DMS153 treated with DMSO at 0.1 percent for 48 hours (cell line): Measurements from ENCODE around the gene SHH.
"Not testable (repeated sequence)": the region's sequence is repeated elsewhere in the genome, so short reads cannot be mapped to it uniquely, and the experiment has no call there.

Experiments used
- DNase-seq: peaks from one replicate; lab custom pipeline; 2025; ENCODE audit not compliant: unreplicated experiment; lab: John Stamatoyannopoulos, UW

Gene SHH

DNA sequence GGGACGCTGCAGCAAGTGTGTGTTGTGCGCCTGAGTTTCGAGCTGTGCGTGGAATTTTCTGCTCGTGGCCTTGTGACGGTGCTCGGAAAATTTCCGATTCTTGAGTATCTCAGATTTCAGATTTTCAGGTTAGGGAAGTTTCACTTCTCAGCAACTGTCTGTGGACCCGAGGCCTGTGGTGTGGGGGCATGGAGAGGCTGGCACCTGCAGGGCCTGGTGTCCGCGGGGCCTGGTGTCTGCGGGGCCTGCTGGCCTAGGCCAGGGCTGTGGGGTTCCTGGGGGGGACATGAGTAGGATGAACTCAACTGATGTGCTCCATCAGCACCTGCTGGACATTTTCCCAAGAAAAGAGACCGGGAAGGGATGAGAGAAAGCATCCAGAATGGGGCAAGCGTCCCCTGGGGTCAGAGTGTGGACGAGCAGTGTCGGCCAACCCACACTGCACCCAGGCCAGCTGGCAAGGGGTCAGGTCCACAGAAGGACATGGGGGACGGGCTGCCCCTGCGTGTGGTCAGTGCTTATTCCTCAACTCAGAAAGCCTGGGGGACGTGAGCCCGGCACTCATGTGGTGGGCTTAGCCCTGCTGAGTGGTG, 31.3 kb upstream of the SHH start:
- no peak for DNase-seq

DNA sequence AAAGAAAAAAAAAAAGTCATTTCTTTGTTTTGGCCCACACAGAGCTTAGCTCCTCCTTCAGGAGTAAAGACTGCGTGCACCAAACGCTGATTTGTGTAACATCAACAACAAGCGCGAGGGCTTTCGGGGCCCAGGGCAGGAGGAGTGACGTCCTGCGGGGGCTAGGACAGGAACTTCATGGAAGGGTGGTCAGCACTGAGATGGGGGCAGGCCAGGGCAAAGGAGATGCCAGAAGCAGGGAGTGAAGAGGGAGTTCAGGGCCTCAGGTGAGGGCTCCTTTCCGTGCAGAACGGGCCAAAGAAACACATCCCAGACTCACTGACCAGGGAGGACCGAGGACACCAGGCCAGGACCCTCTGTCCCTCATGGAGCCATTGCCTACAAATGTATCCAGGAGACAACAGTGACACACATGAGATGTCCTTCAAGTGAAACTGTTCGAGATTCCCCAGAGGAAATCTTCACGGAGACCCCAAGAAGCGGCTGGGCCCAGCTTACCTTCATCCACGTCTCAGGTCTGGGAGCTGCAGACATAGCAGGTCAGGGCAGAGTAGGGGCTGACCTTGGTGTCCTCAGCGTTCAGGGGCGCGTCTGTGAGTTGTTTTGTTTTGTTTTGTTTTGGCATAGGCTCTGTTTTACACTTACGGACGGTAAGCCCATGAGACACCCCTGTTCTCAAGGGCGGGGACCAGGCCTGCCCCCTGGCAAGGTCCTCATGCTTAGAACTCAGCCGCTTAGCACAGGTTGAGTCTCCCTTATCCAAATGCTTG, 30.4 kb upstream of the SHH start:
- no peak for DNase-seq

DNA sequence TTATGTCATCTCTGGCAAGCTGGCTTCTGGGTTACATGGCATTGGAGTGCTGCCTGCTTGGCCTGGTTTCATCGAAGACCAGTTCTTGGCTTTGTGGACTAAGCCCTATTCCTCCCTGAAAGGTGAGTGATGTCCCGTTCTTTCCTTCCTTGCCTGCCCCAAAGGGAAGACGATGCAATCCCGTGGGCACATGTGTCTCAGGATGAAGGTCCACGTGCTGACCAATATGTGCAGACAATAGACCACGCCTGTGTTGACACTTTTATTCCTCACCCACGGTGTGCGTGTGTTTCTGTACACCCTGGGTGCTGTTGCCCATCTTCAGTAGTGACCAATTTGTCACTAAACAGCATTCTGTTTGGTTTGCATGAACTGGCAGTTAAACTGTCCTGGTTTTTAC, 28.6 kb upstream of the SHH start:
- DNase-seq: no peak

GRCh38 chr7:155840262-155840885, 28.1 kb upstream of the SHH start:
- no peak for DNase-seq

- no peak for DNase-seq
Measured at GRCh38 chr7:155839461-155839860, 27.2 kb upstream of the SHH start.

- DNase-seq: not testable (repeated sequence)
Measured at GRCh38 chr7:155838312-155838711, 26.0 kb upstream of the SHH start.

DNA sequence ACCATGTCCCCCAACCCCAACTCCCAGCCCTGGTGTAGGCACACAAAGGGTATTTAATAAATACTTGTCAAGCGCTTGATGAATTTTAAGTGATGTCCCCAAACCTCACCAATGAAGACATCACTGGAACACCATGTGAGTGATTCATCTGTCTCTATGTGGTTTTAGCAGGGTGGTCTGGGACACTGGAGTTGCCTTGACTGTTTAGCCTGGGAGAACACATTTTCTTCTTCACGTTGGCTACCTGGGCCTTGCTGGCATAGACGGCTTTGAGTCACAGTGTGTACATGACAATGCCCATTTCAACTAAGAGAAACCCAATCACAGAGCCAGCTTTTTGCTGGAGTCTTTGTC, 24.8 kb upstream of the SHH start:
- DNase-seq: no peak

- no peak for DNase-seq
Measured at GRCh38 chr7:155836216-155837125, 24.2 kb upstream of the SHH start.

- DNase-seq: no peak
Measured at GRCh38 chr7:155835446-155836215, 23.4 kb upstream of the SHH start.

DNA sequence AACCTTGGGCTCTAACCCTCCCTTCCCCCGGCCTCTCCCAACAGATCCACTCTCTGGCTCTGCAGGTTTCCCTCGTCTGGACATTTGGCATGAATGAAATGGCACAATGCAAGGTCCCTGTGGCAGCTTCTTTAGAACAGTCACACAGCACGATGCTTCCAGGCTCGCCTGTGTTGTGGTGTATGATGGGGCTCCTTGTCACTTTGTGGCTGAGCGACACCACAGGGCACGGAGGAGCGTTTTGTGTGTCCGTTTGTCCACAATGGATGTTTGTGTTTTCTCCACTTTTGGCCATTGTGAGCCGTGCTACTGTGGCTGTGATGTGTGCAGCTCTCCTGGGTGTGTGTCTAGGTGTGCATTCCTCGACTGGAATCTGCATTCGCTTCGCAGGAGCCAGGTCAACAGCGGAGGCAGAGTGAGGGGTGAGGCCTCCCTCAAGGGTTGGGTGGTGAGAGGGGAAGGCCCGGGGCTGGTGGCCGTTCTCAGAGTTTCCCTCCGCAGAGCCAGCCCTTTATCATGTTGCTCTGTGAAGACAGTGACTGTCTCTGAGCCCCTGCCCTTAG, 22.3 kb upstream of the SHH start:
- no peak for DNase-seq

DNA sequence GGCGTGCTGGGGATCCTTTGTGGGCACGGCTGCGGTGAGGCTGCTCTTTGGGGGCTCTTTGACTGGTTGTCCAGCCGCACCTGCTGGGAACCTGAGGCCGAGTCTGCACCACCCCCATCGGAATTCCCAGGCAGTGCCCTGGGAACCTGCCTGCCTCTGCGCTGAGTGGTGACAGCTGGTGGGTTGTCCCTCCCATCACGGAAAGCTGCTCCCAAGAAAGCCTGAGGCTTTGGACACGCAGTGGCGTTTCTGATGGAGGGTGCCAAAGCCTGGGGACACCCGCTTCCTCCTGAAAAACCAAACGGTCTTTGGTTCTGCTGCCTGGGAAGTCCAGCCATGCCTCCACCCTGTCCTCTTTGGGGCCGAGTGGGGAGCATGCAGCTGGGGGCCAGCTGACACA, 21.4 kb upstream of the SHH start:
- no peak for DNase-seq

GRCh38 chr7:155832581-155832981, 20.3 kb upstream of the SHH start:
- no peak for DNase-seq

GRCh38 chr7:155831807-155832524, 19.7 kb upstream of the SHH start:
- DNase-seq: no peak

DNA sequence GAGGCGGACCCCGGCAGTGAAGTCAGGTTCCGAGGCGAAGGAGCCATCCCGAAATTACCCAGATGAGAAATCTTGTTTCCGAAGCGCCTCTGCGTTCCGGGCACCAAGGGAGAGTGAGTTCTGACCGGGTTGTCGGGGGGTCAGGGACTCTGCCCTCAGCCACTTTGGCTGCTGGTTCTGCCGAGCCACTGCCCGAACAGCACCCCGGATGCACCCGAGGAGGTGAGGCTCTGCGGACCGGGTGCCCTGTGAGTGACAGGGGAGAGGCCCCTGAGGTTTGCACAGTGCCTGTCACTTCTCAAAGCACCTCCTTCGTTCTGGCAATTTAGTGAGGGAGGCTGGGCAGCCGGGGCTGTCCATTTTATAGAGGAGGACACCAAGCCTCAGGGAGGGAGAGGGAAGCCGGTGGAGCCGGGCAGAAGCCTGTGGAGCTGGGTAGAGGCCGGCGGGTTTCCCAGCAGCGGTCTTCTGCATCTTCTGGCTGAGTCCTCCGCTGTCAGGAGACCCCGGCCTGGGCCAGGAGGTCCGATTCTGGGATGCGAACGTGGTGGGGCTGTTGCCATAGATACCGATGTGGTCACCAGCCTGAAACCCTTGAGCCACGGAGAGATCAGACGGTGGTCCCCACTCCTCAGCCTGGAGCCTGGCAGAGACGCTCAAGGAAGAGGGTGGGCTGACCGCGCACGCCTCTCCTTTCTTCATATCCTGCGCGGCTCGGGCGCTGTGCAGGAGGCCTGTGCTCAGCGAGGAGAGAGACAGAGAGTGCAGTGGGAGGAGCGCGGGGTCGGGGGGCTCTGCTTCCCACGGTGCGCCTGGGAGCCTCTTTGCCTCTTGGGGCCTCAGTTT, 18.9 kb upstream of the SHH start:
- DNase-seq: no peak

- DNase-seq: no peak
Measured at GRCh38 chr7:155829796-155830470, 17.7 kb upstream of the SHH start.

DNA sequence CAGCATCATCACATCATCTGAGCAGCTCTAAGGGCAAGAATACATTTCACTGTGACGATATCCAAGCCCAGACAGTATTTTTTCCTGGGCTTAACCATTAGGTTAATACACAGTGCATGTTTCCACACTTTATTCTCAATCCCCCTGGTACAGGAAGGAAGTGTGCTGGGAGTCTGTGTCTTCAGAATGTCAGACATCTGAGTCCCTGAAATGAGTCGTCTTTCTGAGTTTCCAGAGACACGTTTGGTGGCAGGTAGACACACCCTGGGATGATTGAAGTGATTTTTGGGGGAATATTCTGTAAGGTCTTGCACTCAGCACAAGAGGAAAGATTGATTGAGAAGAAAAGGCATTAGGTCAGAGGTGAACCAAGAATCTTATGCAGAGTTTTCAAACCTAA, 13.1 kb upstream of the SHH start:
- DNase-seq: no peak

GRCh38 chr7:155824227-155824886, 12.1 kb upstream of the SHH start:
- no peak for DNase-seq

- DNase-seq: no peak
Measured at GRCh38 chr7:155821851-155822250, 9.6 kb upstream of the SHH start.
